ENCODE measurements around the gene HOGA1. TPM values are rescaled to one million over a fixed set of nuclear protein-coding genes. Genes with fewer than 3 reads are reported as not detected.

The HOGA1 gene
- total and polyA plus RNA-seq, 2 donors (not counting 3 experiments of a cell fraction or from before 2014, with no cell fraction given): 0.44 to 0.91 TPM

DNA sequence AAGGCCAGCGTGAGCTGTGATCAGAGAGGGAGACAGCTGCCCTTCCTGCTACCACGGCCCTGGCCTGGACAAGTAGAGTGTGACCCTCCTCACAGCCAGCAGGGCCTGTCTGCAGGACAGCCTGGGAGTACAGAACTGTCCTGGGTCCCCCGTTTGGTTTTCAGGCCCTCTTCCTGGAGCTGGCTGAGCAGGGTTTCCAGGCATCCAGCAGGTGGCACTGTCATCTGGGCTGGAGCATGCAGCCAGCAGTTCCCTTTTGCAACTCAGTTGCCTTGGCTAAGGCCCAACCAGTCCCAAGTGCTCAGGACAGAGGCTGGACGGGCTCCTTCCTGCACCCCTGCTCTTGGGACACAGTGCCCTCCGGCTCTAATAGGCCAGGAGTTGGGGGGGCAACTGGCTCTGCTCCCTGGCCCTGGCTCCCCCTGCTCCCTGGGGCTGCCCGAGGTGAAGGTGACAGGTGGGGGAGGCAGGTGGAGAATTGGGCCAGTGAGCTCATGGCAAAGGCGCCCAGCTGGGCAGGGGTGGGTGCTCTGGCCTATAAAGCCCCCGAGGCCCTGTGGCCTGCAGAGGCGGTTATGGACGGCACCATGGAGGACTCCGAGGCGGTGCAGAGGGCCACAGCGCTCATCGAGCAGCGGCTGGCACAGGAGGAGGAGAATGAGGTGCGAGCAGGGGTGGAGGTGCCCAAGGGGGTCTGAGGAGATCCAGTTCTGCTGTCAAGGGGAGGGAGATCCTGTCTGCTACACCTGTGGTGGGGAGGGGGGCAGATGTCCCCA lies 11.8 kb upstream of the HOGA1 start, which contains the start of gene ANKRD2:
Gene ANKRD2 (plus strand): TSS at position 566 of the 776 bp plus-strand sequence. CDS start 10 bp downstream, at position 576.
- H3K4me1 ChIP-seq (ENCODE audit: control insufficient read depth, extremely low read depth, insufficient read depth, low read length): peaks cover 14% of the 10 kb centered on the region
- H3K9ac ChIP-seq (replicated peaks; ENCODE audit: extremely low read depth, insufficient read depth, low read length): no peak within 1 kb of the TSS
- no peaks in the 10 kb centered on the region for H3K27me3 ChIP-seq (ENCODE audit: control insufficient read depth in 2 of 2, insufficient read depth in 2 of 2, low read length in 2 of 2)
- DNase-seq (ENCODE audit: low read depth, low spot score) (peak; percentile 66), FAIRE-seq (peak; percentile 90)
- peaks cover 3 to 37% of the 10 kb centered on the region in 2 experiments for H3K36me3 ChIP-seq (ENCODE audit: control insufficient read depth in 2 of 2, extremely low read depth in 1 of 2, insufficient read depth in 2 of 2, low read length in 2 of 2)
- BruUV-seq (replicated peaks): no TSS peak
- ChIA-PET CTCF (interaction anchor here (0.6 to 8.2 kb wide), 39 partner anchors 10 to 167 kb away, joined by 3 to 304 read pairs (median 5); partner anchors contain the start of genes C10orf62, HOGA1 and MORN4), POLR2A (interaction anchor here (1.0 kb wide), 1 partner anchor 40 kb away, joined by 3 read pairs; no protein-coding TSS in a partner anchor)
- H3K9me3 ChIP-seq (replicated peaks; ENCODE audit: control insufficient read depth, insufficient read depth, low read length): no peaks in the 10 kb centered on the region
- no peak within 1 kb of the TSS for H3K27ac ChIP-seq (ENCODE audit: insufficient read depth, low read depth, low read length)
- H2AFZ ChIP-seq (ENCODE audit: low read depth, low read length): no peak within 1 kb of the TSS
- no peaks in the 10 kb centered on the region for H3K9me1 ChIP-seq (replicated peaks; ENCODE audit: control insufficient read depth, extremely low read depth, insufficient read depth, low read length)
- H3K4me2 ChIP-seq (ENCODE audit: insufficient read depth, low read length): no peak within 1 kb of the TSS
- H3K4me3 ChIP-seq (replicated peaks in 1 of 3; ENCODE audit: insufficient read depth in 1 of 3, low read depth in 1 of 3, low read length in 3 of 3): no peak within 1 kb of the TSS
- no peaks in the 10 kb centered on the region for H4K20me1 ChIP-seq (replicated peaks; ENCODE audit: control insufficient read depth, extremely low read depth, insufficient read depth, low read length)
- no peak for TF ChIP-seq EZH2 (IDR thresholded peaks at IDR 0.05; ENCODE audit: borderline replicate concordance, low read depth, low read length, severe bottlenecking)
- TF ChIP-seq, protein P1, sequence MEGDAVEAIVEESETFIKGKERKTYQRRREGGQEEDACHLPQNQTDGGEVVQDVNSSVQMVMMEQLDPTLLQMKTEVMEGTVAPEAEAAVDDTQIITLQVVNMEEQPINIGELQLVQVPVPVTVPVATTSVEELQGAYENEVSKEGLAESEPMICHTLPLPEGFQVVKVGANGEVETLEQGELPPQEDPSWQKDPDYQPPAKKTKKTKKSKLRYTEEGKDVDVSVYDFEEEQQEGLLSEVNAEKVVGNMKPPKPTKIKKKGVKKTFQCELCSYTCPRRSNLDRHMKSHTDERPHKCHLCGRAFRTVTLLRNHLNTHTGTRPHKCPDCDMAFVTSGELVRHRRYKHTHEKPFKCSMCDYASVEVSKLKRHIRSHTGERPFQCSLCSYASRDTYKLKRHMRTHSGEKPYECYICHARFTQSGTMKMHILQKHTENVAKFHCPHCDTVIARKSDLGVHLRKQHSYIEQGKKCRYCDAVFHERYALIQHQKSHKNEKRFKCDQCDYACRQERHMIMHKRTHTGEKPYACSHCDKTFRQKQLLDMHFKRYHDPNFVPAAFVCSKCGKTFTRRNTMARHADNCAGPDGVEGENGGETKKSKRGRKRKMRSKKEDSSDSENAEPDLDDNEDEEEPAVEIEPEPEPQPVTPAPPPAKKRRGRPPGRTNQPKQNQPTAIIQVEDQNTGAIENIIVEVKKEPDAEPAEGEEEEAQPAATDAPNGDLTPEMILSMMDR (IDR thresholded peaks at IDR 0.05; ENCODE audit: extremely low read depth in 1 of 2, insufficient read depth in 1 of 2, low read depth in 1 of 2, low read length in 2 of 2): peak; percentile 87 to 96
- intact Hi-C loops (cut with micrococcal nuclease) (loop anchor here (1.0 to 2.0 kb wide), 3 partner anchors 40 to 158 kb away; no protein-coding TSS in a partner anchor), dilution Hi-C loops (cut with MboI; ENCODE audit: extremely low pct_ligation_motif_present, low sequenced_read_pairs) (no loop called here)
- no peaks in the 10 kb centered on the region for H3K79me2 ChIP-seq (ENCODE audit: control insufficient read depth, insufficient read depth, low read length)

DNA sequence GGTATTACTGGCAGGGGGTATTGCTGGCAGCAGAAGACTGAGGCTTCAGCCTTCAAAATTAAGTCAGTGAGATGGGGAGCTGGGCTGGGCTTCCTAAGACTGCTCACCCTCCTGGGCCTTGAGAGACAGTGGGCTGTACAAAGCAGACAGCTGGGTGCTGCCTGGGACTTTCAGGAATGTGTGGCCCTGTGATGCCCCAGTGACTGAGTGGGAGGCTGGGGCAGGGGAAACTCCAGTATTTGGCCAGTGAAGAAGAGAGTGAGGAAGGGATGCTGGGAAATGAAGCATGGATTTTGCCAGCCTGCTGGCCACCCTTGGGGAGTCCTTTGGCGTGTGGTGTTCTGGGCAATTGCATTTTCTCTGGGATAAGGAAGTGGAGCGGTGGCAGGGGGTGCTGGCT lies 11.2 kb upstream of the HOGA1 start:
- H2AFZ ChIP-seq (ENCODE audit: low read depth, low read length): no peak overlapping the region
- no peaks in the 10 kb centered on the region for H3K27me3 ChIP-seq (ENCODE audit: control insufficient read depth in 2 of 2, insufficient read depth in 2 of 2, low read length in 2 of 2)
- FAIRE-seq: no peak
- CTCF ChIA-PET: interaction anchor here (0.9 to 8.2 kb wide), 19 partner anchors 11 to 111 kb away, joined by 3 to 304 read pairs (median 7); partner anchors contain the start of genes C10orf62, HOGA1 and MORN4
- no peak overlapping the region for H3K27ac ChIP-seq (ENCODE audit: insufficient read depth, low read depth, low read length)
- peaks cover 14% of the 10 kb centered on the region for H3K4me1 ChIP-seq (ENCODE audit: control insufficient read depth, extremely low read depth, insufficient read depth, low read length)
- no peak for TF ChIP-seq EZH2 (IDR thresholded peaks at IDR 0.05; ENCODE audit: borderline replicate concordance, low read depth, low read length, severe bottlenecking)
- no peak for TF ChIP-seq JUN (IDR thresholded peaks at IDR 0.05; ENCODE audit: borderline replicate concordance, insufficient read depth, insufficient read length, low read depth)
- TF ChIP-seq, protein P1 (IDR thresholded peaks at IDR 0.05; ENCODE audit: extremely low read depth in 1 of 2, insufficient read depth in 1 of 2, low read depth in 1 of 2, low read length in 2 of 2): no peak
- TF ChIP-seq GATA2 (IDR thresholded peaks at IDR 0.05; ENCODE audit: insufficient read depth, insufficient read length, low read depth, low read length): no peak
- BruUV-seq (replicated peaks): no TSS peak
- H3K79me2 ChIP-seq (ENCODE audit: control insufficient read depth, insufficient read depth, low read length): no peaks in the 10 kb centered on the region
- H4K20me1 ChIP-seq (replicated peaks; ENCODE audit: control insufficient read depth, extremely low read depth, insufficient read depth, low read length): no peaks in the 10 kb centered on the region
- H3K9me1 ChIP-seq (replicated peaks; ENCODE audit: control insufficient read depth, extremely low read depth, insufficient read depth, low read length): no peaks in the 10 kb centered on the region
- intact Hi-C loops (cut with micrococcal nuclease) (loop anchor here (2.0 kb wide), 1 partner anchor 158 kb away; no protein-coding TSS in a partner anchor), dilution Hi-C loops (cut with MboI; ENCODE audit: extremely low pct_ligation_motif_present, low sequenced_read_pairs) (no loop called here)
- peaks cover under 1 to 35% of the 10 kb centered on the region in 2 experiments for H3K36me3 ChIP-seq (ENCODE audit: control insufficient read depth in 2 of 2, extremely low read depth in 1 of 2, insufficient read depth in 2 of 2, low read length in 2 of 2)
- no peaks in the 10 kb centered on the region for H3K9me3 ChIP-seq (replicated peaks; ENCODE audit: control insufficient read depth, insufficient read depth, low read length)
- no peak for DNase-seq (ENCODE audit: low read depth, low spot score)
- no peak overlapping the region for H3K4me3 ChIP-seq (replicated peaks in 1 of 3; ENCODE audit: insufficient read depth in 1 of 3, low read depth in 1 of 3, low read length in 3 of 3)
- no peak overlapping the region for H3K9ac ChIP-seq (replicated peaks; ENCODE audit: extremely low read depth, insufficient read depth, low read length)
- POLR2A ChIA-PET: interaction anchor here (1.0 kb wide), 1 partner anchor 39 kb away, joined by 3 read pairs; no protein-coding TSS in a partner anchor
- no peak overlapping the region for H3K4me2 ChIP-seq (ENCODE audit: insufficient read depth, low read length)
